NCI-H2196 (cell line): ENCODE data around the gene NETO2.
"Not testable (repeated sequence)": the region's sequence is repeated elsewhere in the genome, so short reads cannot be mapped to it uniquely, and the experiment has no call there.

Experiments
- DNase-seq: peaks from one replicate; lab custom pipeline; 2025; ENCODE audit not compliant: unreplicated experiment; lab: John Stamatoyannopoulos, UW

Gene NETO2

GRCh38 chr16:47067203-47067602, 76.5 kb downstream of the NETO2 start:
- DNase-seq = no peak

- no peak for DNase-seq
These were observed 77.7 kb downstream of the NETO2 start for GRCh38 chr16:47065766-47066688.

GRCh38 chr16:47064775-47065174, 79.0 kb downstream of the NETO2 start:
- no peak for DNase-seq

- no peak for DNase-seq
These were observed 80.6 kb downstream of the NETO2 start for GRCh38 chr16:47063011-47063724.

GRCh38 chr16:47061204-47061603, 82.5 kb downstream of the NETO2 start:
- no peak for DNase-seq

GRCh38 chr16:47060596-47060995, 83.1 kb downstream of the NETO2 start:
- DNase-seq = no peak

GRCh38 chr16:47059991-47060390, 83.8 kb downstream of the NETO2 start:
- no peak for DNase-seq

- not testable (repeated sequence) for DNase-seq
These were observed 84.6 kb downstream of the NETO2 start for GRCh38 chr16:47059130-47059529.

- peak; percentile 1 for DNase-seq
These were observed 85.3 kb downstream of the NETO2 start for GRCh38 chr16:47058295-47059086.

GRCh38 chr16:47057630-47057993, 86.1 kb downstream of the NETO2 start:
- no peak for DNase-seq

- no peak for DNase-seq
These were observed 86.8 kb downstream of the NETO2 start for GRCh38 chr16:47056688-47057629.

GRCh38 chr16:47056061-47056460, 87.7 kb downstream of the NETO2 start:
- DNase-seq = not testable (repeated sequence)

- DNase-seq = no peak
These were observed 88.4 kb downstream of the NETO2 start for GRCh38 chr16:47055136-47055885.

GRCh38 chr16:47054306-47054705, 89.4 kb downstream of the NETO2 start:
- no peak for DNase-seq

- no peak for DNase-seq
These were observed 89.8 kb downstream of the NETO2 start for GRCh38 chr16:47053895-47054294.

- no peak for DNase-seq
These were observed 90.8 kb downstream of the NETO2 start for GRCh38 chr16:47052666-47053640.

- no peak for DNase-seq
These were observed 92.7 kb downstream of the NETO2 start for GRCh38 chr16:47051031-47051430.

- no peak for DNase-seq
These were observed 93.7 kb downstream of the NETO2 start for GRCh38 chr16:47049901-47050583.
